ENCODE results near the gene VAV2. TPM values are rescaled to one million over a fixed set of nuclear protein-coding genes. Genes with fewer than 3 reads are reported as not detected.

Gene VAV2
- total and polyA plus RNA-seq, 9 of the 15 experiments (the other 6 are each of a cell fraction or from before 2014, with no cell fraction given), result 0.01 to 2.7 (median 1.0) TPM; not detected in 1

- Histone ChIP-seq H4K20me1 (replicated peaks; ENCODE audit: control insufficient read depth, insufficient read depth, low read length) (peaks cover 27% of the 10 kb centered on the region), H3K4me1 (replicated peaks in 1 of 2; ENCODE audit: control insufficient read depth in 2 of 2, insufficient read depth in 2 of 2, low read length in 2 of 2) (peaks cover 0 to 9% of the 10 kb centered on the region in 2 experiments; a peak in 2 of 5 replicates), H3K4me2 (ENCODE audit: insufficient read depth, low read length) (no peak overlapping the region), H3K27ac (ENCODE audit: extremely low read depth, low read depth, low read length) (no peak overlapping the region), H3K9ac (ENCODE audit: insufficient read depth in 1 of 2, low read depth in 2 of 2, low read length in 2 of 2) (peak overlapping the region in 1 of 2 experiments; percentile 17; a peak in 1 of 4 replicates), H3K9me1 (ENCODE audit: control insufficient read depth, insufficient read depth, low read length) (no peaks in the 10 kb centered on the region), H3K27me3 (ENCODE audit: control insufficient read depth in 2 of 2, insufficient read depth in 2 of 2, low read length in 2 of 2) (peaks cover 47 to 88% of the 10 kb centered on the region in 2 experiments; a peak in 4 of 5 replicates), H3K9me3 (replicated peaks; ENCODE audit: control insufficient read depth, insufficient read depth, low read depth, low read length) (no peaks in the 10 kb centered on the region), H2AFZ (ENCODE audit: low read depth, low read length) (no peak overlapping the region), H3K4me3 (no peak overlapping the region), H3K36me3 (ENCODE audit: control insufficient read depth, insufficient read depth, low read length) (no peaks in the 10 kb centered on the region), H3K79me2 (ENCODE audit: control insufficient read depth, insufficient read depth, low read length) (no peaks in the 10 kb centered on the region)
- FAIRE-seq (no peak), ATAC-seq (peak; percentile 40; the same call in 1 of the 3 replicates), DNase-seq (ENCODE audit: extremely low read depth in 1 of 4, low spot score in 3 of 4) (no peak)
- ChIA-PET POLR2A (interaction anchor here (0.6 kb wide), 1 partner anchor 93 kb away, joined by 4 read pairs; no protein-coding TSS in a partner anchor), CTCF (ENCODE audit: low intra/inter-chr PET ratio) (no interaction called here)
- in situ Hi-C loops (cut with MboI) (no loop called here), intact Hi-C loops (cut with micrococcal nuclease) (no loop called here)
- WGBS (ENCODE audit: insufficient coverage, low coverage, missing lambda C conversion rate), result 6% methylated on average over 23 of the region's 28 CpGs
- BruUV-seq (replicated peaks), result no TSS peak
- TF ChIP-seq SPI1 (IDR thresholded peaks at IDR 0.05; ENCODE audit: borderline replicate concordance, low read depth, low read length) (0 out of 2 replicates have a peak, but pooled peaks have one; percentile 6), L3MBTL2 (IDR thresholded peaks at IDR 0.05) (peak; percentile 51; the same call in 1 of the 2 replicates), ZNF311 (CRISPR knock-in tag; IDR thresholded peaks at IDR 0.05) (no peak)
Measured at GRCh38 chr9:133862585-133863256, 129.4 kb downstream of the VAV2 start.

GRCh38 chr9:133861692-133862091 is 130.4 kb downstream of the VAV2 start:
- intact Hi-C loops (cut with micrococcal nuclease) (no loop called here), in situ Hi-C loops (cut with MboI) (no loop called here)
- Histone ChIP-seq H3K4me2 (ENCODE audit: insufficient read depth, low read length) (no peak overlapping the region), H4K20me1 (replicated peaks; ENCODE audit: control insufficient read depth, insufficient read depth, low read length) (peaks cover 21% of the 10 kb centered on the region), H3K4me1 (replicated peaks in 1 of 2; ENCODE audit: control insufficient read depth in 2 of 2, insufficient read depth in 2 of 2, low read length in 2 of 2) (peaks cover 0 to 9% of the 10 kb centered on the region in 2 experiments; a peak in 2 of 5 replicates), H3K9me1 (ENCODE audit: control insufficient read depth, insufficient read depth, low read length) (no peaks in the 10 kb centered on the region), H3K36me3 (ENCODE audit: control insufficient read depth, insufficient read depth, low read length) (no peaks in the 10 kb centered on the region), H3K9ac (ENCODE audit: insufficient read depth in 1 of 2, low read depth in 2 of 2, low read length in 2 of 2) (no peak overlapping the region), H3K27me3 (ENCODE audit: control insufficient read depth in 2 of 2, insufficient read depth in 2 of 2, low read length in 2 of 2) (peaks cover 53 to 89% of the 10 kb centered on the region in 2 experiments; a peak in 4 of 5 replicates), H3K4me3 (no peak overlapping the region), H3K9me3 (replicated peaks; ENCODE audit: control insufficient read depth, insufficient read depth, low read depth, low read length) (no peaks in the 10 kb centered on the region), H3K27ac (ENCODE audit: extremely low read depth, low read depth, low read length) (no peak overlapping the region), H3K79me2 (ENCODE audit: control insufficient read depth, insufficient read depth, low read length) (no peaks in the 10 kb centered on the region), H2AFZ (ENCODE audit: low read depth, low read length) (no peak overlapping the region)
- POLR2A ChIA-PET, result no interaction called here
- ATAC-seq (no peak), FAIRE-seq (no peak), DNase-seq (ENCODE audit: extremely low read depth in 1 of 4, low spot score in 3 of 4) (no peak)
- no TSS peak for BruUV-seq (replicated peaks)
- CTCF ChIA-PET (ENCODE audit: low intra/inter-chr PET ratio), result no interaction called here
- WGBS (ENCODE audit: insufficient coverage, low coverage, missing lambda C conversion rate), result 10% methylated on average over 5 of the region's 5 CpGs
- no peak for TF ChIP-seq ETS2 (tag; IDR thresholded peaks at IDR 0.05; ENCODE audit: borderline replicate concordance, poor library complexity, severe bottlenecking)
- TF ChIP-seq IRF1 (CRISPR knock-in tag; IDR thresholded peaks at IDR 0.05; ENCODE audit: borderline replicate concordance), result no peak
- TF ChIP-seq ZFP36 (IDR thresholded peaks at IDR 0.05; ENCODE audit: low read depth, low read length, partially characterized antibody), result peak; percentile 50
- no peak for TF ChIP-seq MYC (IDR thresholded peaks at IDR 0.05; ENCODE audit: low read depth, low read length)
- TF ChIP-seq MYC (CRISPR knock-in tag; IDR thresholded peaks at IDR 0.05; ENCODE audit: borderline replicate concordance, low read depth), result no peak

Measured in K562 (cell line).